Measurements from ENCODE around the gene RASGRP2.
A peak's percentile ranks its signal among the peaks of the same experiment; 100 is the strongest.

Gene RASGRP2

DNA sequence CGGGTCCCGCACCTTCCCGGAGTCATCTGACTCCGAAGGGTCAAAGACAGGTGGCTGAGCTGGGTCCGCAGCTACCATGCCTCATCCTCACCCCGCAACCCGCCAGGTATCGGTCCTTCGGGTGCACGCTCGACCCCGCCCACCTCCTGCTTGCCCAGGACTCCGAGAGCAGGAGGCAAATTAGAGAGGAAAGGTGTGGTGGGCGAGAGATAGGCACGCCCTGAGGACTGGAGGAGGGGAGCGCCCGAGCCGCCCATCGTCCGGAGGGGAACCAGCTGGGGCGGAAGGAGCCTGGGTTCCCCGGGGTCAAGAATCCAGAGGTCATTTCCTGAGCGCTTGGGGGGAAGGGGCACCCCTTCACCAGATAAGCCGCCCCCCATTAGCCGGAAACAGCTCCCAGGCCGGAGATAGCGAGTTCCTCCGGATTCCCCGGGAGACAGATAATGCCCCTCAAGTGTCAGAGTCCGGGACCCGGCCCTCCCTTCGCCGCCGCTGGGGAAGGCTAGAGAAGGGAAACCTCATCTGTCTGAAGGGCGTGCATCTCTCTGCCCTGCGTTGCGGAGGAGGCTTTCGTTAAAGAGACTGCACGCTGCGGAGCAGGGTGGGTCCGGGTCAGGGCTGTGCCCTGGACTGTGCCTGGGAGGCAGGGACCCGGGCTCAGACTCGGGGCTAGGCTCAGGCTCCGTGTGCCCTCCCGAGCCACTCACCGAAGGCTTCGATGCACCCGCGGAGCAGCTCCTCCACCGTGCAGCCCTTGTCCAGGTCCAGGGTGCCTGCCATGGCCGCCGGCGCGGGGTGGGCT lies 1.7 kb downstream of the RASGRP2 start:
- DNase-seq (ENCODE audit: low read depth in 1 of 2, low spot score in 1 of 2): no peak

DNA sequence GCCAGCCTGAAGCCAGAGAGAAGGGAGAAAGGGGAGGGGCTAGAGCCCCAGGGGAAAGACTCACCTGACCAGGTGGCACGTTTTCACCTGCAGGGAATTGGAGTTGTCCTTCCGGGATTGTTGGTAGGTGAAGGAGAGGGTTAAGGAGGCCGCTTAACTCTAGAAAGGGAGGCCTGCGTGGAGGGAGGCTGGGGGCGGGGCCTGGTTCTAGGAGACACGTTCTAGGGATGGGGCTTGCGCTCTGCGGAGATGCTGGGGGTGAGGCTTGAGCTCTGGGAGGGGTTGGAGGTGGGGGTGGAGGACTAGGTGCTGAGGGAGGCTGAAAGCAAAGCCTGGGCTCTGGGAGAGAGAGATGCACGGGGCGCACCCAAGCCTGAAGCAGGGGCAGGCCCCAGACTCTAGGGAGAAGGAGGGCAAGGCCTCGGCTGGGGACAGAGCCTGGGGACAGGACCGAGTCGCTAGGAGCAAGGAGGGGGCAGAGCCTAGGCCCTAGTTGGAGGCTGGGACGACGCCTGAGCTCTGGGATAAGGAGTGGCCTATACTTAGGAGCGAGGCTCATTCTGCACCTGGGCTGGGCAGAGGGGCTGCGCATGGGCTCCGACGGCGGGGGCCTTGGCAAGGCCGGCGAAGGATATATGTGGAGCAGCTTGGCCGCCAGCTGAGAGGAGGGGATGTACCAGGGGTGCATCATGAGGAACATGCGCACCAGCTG lies 2.4 kb downstream of the RASGRP2 start:
- DNase-seq (ENCODE audit: low read depth in 1 of 2, low spot score in 1 of 2): no peak

DNA sequence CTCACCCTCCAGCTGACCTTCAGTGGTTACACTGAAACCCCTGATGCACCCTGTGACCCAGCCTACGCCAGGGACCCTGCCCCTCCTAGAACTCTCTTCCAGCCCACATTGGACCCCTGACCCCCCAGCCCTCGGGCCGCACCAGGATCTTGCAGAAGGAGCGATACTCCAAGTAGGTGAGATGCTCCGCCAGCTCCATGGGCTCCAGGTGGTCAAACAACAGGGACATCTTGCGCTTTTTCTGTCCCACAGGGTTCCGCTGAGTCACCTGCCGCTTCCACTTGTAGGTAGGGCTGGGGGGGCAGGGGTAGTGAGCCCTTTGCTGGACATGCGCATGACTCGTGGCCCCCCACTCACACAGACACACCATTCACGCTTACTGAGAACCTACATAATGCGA lies 4.1 kb downstream of the RASGRP2 start:
- DNase-seq (ENCODE audit: low read depth in 1 of 2, low spot score in 1 of 2): no peak

DNA sequence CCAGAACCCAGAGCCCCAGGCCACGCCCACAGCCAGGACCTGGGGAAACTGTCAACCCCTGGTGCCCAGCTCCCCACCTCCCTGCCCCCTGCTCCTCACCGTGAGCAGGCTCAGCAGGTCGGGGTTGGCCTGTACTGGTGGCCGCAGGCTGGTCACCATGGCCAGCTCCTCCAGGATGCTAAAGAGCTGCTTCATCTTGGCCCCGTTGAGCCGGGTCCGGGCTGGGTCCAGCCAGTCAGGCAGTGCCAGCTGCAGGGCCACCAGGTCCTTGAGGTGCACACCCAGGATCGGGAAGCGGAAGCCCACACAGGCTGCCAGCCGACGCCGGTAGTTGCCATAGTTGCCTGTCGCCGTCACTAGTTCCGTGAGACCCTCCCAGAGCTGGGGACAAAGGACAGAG lies 7.3 kb downstream of the RASGRP2 start:
- DNase-seq (ENCODE audit: low read depth in 1 of 2, low spot score in 1 of 2): no peak

DNA sequence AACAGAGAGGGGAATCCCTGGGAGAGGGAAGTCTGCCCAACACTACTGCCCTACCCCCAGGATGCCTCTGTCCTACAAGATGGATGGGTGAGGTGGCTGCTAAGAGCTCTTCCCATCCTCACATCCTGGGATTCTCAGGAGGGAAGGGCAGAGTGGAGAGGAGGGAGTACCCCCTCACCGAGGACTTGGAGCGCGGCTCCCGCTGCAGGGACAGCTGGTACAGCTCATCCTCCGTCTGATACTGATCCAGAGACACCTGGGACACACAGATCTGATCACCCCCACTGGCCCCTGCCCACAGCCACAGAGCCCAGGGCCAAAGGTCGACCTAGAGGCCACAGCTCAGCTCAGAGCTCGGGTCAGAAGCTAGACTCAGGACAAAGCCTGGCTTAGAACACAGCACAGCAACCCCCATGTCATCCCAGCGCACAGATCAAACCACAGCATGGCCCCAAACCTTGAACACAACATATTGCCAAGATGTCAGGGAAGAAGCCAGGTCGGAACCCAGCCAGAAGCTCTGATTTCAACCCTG lies 8.2 kb downstream of the RASGRP2 start:
- DNase-seq (ENCODE audit: low read depth in 1 of 2, low spot score in 1 of 2): no peak

DNA sequence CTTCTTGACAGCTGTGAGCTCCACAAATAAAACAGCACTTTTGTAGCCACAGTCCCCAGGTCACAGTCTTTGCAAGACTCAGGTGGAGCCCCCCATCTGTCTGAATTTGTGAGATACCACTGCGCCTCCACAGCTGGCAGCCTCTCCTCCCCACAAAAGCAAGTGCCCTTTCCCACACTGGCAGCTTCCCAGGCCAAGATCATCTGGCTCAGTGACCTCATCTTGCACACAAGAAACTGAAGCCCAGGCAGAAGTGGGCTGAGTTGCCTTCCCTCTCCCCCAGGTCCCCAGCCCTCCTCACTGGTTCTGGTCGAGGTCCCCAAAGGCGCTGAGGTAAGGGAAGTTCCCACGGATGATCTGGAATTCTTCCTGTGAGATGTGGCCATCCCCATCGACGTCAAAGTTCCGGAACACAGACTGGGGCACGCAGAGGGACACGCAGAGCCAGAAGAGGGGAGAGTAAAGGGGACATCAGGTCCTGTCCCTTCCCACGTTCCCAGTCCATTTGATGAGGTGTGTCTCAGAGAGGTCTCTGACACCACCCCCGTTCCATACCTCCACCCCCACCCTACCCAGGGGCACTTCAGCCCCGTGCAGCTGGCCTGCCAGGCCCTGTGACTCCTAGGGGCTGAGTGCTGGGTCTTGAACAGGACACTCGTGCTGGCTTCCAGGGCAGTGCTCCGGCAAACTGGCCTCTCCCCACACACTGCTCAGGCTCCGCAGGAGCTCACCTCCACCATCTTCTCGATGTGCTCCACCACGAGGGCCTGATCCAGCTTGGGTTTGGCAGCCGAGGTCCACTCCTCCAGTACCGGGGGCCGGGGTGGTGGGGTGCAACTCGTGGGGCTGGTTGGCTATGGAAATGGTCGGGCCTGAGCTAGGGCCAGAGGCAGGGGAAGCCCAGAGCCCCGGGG lies 8.9 kb downstream of the RASGRP2 start:
- DNase-seq (ENCODE audit: low read depth in 1 of 2, low spot score in 1 of 2): no peak

DNA sequence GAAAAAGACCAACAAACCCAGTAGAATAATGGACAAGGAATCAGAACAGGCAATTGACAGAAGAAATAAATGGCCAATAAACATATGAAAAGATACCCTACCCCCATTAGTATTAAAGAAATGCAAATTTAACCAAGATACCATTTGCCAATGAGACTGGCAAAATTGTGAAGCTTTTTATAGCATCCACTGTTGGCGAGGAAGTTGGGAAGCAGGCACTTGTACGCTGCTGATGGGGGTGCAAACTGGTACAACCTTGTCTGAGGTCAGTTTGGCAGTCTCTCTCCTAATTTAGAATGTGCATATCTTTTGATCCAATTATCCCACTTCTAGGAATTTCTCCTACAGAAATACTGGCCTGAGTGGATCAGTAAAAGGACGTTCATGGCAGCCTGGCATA lies 12.3 kb downstream of the RASGRP2 start:
- no peak for DNase-seq (ENCODE audit: low read depth in 1 of 2, low spot score in 1 of 2)

DNA sequence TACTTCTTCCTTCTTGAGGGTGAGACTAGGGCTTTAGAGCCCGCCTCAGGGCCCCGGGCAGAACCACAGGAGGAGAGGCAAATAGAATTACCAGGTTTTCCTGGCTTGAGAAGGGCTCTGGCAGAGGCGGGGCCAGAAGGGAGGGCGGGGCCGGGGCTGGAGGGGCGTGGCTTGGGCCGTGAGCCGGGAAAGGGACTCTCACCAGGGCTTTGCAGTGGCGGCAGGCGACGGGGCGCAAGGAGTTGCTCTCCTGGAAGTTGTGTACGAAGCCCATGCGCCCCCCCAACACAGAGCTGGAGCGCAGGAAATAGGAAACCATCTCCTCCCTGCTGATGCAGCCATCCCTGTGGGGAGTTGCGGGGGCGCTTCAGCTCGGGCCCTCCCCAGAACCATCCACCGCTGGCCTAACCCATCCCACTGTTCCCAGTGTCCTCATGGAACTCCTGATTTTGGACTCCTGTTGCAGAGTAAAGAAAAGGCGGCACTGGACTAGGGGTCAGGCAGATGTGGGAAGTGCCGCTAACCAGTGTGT lies 14.0 kb downstream of the RASGRP2 start:
- DNase-seq (ENCODE audit: low read depth in 1 of 2, low spot score in 1 of 2): no peak

DNA sequence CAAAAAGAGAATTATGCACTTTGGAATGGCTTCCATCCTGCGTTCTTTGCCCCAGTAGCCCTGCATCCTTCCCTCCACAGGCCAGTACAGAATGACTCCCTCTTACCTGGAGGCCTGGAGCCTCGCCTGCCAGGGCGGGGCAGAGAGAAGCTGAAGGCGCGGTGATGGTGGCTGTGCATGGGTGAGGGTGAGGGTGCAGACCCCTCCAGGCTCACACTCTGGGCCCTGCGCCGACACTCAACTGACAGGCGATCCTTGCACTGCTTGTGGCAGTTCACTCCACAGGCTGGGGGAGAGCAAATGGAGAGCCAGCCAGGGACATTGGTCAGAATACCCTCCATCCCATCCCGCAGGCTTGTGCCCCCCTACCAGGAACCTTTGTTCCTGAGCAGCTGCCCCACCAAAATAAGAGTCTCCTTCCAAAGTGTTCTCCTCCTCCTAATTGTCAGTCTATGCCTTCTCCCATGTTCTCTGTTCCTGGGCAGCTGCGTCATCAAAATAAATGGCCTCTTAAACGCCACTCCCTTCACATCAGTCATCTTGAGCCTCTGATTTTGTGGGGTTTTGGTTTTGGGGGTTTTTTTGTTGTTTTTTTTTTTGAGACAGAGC lies 15.1 kb downstream of the RASGRP2 start:
- DNase-seq (ENCODE audit: low read depth in 1 of 2, low spot score in 1 of 2): no peak

DNA sequence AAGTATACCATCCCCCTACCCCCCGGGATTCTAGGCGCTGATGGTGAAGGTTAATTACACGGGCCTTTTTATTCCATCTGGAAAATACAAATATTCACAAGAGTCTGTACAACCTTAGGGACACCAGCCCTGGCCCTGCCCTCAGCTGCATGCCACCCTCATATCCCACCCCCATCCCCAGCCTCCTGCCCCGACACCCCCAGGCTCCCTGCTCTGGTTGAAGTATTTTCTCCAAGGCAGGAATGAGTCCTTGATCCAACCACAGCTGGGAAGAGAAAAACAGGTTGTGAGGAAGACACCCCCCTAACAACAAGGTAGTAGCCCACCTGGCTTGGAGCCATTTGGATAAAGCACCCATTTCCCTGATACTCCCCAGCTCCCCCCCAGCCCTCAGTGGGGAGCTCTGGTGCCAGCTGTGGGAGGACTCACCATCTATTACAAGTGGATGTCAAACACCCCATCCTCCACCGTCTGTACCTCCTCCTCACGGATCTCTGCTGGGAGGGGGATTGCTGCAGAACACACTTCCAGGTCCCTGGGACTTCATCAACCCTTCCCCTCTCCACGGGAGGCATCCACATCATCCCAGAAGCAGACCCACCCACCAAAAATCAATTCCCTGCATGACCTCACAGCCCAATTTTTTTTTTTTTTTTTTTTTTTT lies 16.9 kb downstream of the RASGRP2 start:
- no peak for DNase-seq (ENCODE audit: low read depth in 1 of 2, low spot score in 1 of 2)

DNA sequence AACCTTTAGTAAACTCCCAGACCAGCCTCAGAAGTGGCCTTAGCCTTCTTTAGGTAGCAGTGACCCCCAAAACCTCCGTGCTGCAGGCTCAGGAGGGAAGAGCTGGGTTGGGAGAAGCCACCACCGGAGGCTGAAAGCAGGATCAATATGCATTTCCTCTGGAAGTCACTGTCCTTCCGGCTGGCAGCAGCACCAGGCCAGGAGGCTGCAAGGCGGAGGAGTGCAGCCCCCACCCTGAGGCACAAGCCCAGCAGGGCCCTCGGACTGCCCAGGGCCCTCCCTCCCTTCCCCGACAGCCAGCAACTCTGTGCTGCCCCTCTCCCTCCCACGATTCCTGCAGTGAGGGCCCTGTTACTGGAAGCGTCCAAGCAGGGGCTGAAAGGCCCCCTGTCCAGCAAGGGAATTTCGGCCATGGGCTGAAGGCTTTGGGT lies 17.7 kb downstream of the RASGRP2 start:
- DNase-seq (ENCODE audit: low read depth in 1 of 2, low spot score in 1 of 2): no peak

DNA sequence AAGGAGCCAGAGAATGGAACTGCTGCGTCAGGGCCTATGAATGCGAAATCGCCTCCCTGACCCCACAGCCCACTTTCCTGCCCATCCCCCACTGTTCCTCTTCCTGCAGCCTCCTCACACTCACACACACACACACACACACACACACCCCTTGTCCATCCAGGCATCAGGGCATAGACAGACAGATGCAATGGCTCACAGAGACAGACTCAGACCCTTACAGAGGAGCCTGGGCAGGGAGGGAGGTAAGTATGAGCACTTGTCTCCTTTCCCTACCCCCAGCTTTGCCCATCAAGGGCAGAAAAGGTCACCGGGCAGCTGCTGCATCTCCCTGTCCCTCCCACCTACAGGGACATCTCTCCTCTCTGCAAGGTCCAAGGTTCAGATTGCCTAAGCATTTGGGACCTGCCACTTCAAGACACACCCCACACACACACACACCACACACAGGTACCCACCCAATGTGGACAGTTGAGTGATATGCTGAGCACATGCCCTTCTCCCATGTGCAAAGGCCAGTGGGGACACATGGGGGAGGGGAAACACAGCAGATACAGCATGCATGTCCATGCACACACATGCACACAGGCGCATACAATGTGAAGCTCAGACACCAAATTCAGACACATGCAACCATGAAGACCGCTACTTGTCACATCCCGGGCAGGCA lies 18.9 kb downstream of the RASGRP2 start:
- DNase-seq (ENCODE audit: low read depth in 1 of 2, low spot score in 1 of 2): no peak

DNA sequence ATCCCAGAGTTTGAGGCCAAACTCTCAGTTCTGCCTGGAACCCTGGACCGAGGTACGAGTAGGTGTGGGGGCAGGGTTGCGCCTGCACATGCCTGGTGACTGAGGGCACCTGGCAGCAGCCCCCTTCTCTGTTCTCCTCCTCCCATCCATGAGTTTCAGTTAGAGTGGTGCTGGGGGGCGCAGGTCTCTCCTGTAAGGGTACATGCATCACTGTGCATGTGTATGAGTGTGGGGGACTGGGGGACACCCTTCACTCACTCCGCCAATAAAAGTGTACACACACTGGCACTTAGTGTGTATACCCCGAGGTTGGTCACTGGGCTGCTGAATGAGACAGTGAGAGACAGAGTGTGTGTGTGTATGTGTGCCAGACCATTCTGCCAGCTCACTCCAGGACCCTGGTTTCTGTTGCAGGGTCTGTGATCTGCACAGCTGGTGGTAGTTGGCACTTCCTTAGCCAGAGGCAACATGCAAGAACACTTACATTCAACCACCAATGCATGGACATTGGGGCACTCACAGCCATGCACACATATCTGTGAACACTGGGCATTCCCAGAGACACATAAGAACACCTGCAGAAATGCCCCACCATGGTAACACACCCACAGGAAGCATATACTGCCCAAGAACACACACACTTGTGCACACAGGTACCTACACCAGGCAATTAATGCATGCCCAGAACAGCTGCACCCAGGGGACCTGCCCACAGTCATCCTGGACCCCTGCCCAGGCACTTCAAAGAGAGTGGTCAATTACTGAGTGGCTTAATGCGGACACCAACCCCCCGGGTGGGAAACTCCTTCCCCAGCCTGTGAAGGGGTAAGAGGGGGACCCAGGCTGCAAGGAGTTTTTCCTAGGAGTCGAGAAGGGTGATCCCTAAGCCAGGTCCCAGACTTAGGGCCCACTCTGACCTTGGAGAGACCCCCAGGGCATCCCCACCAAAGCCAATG lies 19.8 kb downstream of the RASGRP2 start:
- DNase-seq (ENCODE audit: low read depth in 1 of 2, low spot score in 1 of 2): no peak

DNA sequence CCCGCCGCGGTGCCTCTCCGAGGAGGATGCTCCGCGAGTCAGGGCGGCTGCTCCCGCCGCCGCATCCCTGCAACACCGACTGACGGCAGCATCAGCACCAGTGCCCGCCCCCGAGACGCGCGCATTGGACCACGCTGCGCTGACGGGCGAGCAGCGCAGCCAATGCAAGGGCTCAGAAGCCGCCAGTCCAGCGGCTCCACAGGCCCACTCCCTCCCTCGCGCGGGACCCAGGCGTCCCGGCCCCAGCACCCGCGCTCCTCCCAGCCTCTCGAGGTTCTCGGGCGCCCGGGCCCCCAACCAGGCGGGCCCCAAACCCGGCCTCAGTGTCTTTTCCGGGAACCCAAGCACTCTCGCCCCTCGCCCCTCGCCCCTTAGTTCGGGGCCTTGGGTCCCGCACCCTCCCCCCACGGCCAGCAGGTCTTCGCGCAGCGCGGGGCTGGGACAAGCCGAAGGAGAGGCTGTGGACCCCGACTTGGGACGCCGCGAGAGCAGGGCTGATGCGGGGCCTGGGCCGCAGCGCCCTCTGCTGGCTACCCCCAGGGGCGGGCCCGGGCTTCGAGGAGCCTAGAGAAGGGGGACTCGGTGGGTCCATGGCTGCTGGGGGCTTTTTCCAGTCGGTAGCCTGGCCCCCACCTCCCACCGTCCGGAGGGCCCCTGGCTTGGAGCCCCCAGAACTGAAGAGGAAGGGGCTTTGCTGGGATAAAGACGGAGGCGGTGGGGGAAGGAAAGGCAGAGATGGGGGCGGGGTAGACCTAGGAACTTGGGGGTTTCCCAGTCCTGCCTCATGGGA lies 20.6 kb downstream of the RASGRP2 start, which contains the start of gene NRXN2:
NRXN2 (minus strand) TSS at position 81 of the 790 bp plus-strand sequence. CDS start 9,498 bp downstream, outside the sequence.
- peak; percentile 70 to 79 for DNase-seq (ENCODE audit: low read depth in 1 of 2, low spot score in 1 of 2)

DNA sequence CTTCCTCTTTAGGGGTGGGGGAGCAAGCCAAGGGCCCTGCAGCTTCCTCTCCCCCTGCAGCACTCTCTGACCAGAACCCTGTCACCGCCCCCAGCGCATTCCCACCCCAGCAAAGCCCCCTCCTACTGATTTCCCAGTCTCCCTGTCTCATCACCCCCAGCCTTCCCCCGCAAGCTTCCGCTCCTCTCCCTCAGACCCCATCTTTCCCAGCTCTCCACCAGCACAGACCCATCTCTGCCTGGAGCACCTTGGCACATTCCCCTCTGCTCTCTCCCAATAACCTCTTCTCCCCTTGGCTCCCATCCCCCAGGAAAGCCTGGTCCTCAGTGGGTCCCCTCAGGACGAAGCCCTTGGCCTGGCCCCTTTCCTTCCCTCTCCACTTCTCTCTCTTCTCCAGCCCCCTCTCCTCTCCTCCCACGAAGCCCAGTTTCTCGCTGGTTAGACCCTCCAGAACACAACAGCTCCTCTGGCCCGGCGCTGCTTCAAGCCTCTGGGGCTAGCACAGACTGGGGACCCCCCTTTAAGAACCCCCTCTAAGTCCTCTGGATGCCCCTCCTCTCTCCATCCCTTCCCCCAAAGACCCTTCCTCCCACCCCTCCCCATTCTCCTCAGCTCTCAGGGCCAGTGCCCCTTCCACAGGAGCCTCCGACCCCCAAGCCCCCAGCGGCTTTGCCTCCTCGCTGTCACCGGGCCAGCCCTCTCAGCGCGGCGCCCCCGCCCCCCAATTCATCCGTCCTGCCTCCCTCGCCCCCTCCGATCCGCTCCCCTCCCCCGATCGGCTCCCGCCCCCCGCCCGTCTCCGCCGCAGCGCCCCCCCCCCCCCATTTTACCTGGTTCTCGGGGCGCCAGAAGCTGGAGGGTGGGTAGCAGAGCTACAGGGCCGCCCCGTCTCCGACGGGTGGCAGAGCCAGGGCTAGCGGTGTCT lies 21.5 kb downstream of the RASGRP2 start:
- DNase-seq (ENCODE audit: low read depth in 1 of 2, low spot score in 1 of 2): no peak

DNA sequence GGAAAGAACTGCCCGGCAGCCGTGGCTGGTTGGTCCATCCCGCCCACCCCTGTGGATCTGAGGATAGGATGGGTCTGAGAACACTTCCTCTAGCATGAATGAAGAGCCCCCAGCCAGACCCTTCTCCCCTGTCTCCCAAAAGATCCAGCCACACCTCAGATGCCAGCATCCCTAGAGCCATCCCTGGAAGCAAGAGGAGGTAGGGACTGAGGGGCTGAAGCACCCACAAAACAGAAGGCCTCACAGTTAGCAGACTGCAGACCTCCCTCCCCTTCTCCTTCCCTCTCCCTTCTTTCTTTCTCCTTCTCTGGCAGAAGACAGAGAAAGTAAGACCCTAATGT lies 22.6 kb downstream of the RASGRP2 start:
- DNase-seq (ENCODE audit: low read depth in 1 of 2, low spot score in 1 of 2): no peak
